Adrenal gland (tissue), 12 donors: ENCODE results near the gene CACNG1. TPM values are rescaled to one million over a fixed set of nuclear protein-coding genes. Genes with fewer than 3 reads are reported as not detected.
A peak's percentile ranks its signal among the peaks of the same experiment; 100 is the strongest.

Source experiments
- DNase-seq, 7 donors: peaks; one replicate each; pipeline ENCODE4 v3.0.0-alpha.2; 2019 to 2020
- H3K27ac ChIP-seq, 5 donors: fragments of 200-600 bp; sonication (generic) in 4 of 5; 1 replicate in 3 of 5; 2 replicates in 2 of 5; pipeline versions ENCODE4 v1.5.1 to v1.8.0; 2016 to 2020; ENCODE audit warnings: mild to moderate bottlenecking in 1 of 5
- H3K27me3 ChIP-seq: fragments of 200-600 bp; 2 replicates; pipeline ENCODE4 v1.8.0; 2021
- H3K36me3 ChIP-seq, 2 donors: fragments of 200-600 bp; replicated peaks in 1 of 2; 1 replicate in 1 of 2; 2 replicates in 1 of 2; pipeline versions ENCODE4 v1.5.1 to v1.8.0; 2018 to 2022
- H3K4me1 ChIP-seq, 2 donors: fragments of 200-600 bp; replicated peaks in 1 of 2; 1 replicate in 1 of 2; 2 replicates in 1 of 2; pipeline versions ENCODE4 v1.5.1 to v1.8.0; 2018 to 2021
- H3K4me3 ChIP-seq, 4 donors: fragments of 200-600 bp; sonication (generic) in 3 of 4; one replicate each; pipeline ENCODE4 v1.5.1; 2016 to 2018
- H3K9me3 ChIP-seq, 3 donors: fragments of 200-600 bp; sonication (generic) in 1 of 3; replicated peaks in 1 of 3; 1 replicate in 2 of 3; 2 replicates in 1 of 3; pipeline versions ENCODE4 v1.5.1 to v1.8.0; 2016 to 2021
- CTCF ChIP-seq, 6 experiments: fragments of 450-650 bp in 4 of 6; fragments of 200-600 bp in 2 of 6; sonication (generic) in 1 of 6; IDR thresholded peaks; 1 replicate in 5 of 6; 2 replicates in 1 of 6; pipeline versions ENCODE4 v1.5.1 to v1.8.0; 2016 to 2021; ENCODE audit warnings: antibody characterized with exemption in 6 of 6, mild to moderate bottlenecking in 2 of 6, moderate library complexity in 1 of 6
- POLR2A ChIP-seq, 2 donors: fragments of 450-650 bp; IDR thresholded peaks; one replicate each; pipeline ENCODE4 v1.6.1; 2017; ENCODE audit warnings: antibody characterized with exemption in 2 of 2, mild to moderate bottlenecking in 2 of 2, moderate library complexity in 1 of 2
- WGBS, 4 donors: extraction: QIAGEN DNeasy Blood & Tissue Kit in 2 of 4; methylation state at CpG; one replicate each; pipeline versions ENCODE4 v1.1.5 to v1.1.7; 2013 to 2017; 5-methylcytosine and 5-hydroxymethylcytosine counted together
- intact Hi-C, 2 donors: fragments of 100-400 bp; cut with DNase I; formaldehyde crosslinking; loops; one replicate each; pipeline versions ENCODE4 v1.14.1 to v1.15.0; 2022 to 2023
- polyA plus RNA-seq, 3 donors: library from polyadenylated mRNA; stranded (reverse); fragments of 200-250 nt in 2 of 3; fragments of 350-450 nt in 1 of 3; fragmentation: Illumina TruSeq in 1 of 3; extraction: RNeasy Lipid Tissue Mini Kit (QIAGEN cat#74804) in 1 of 3; gene quantifications; one replicate each; pipeline ENCODE4 v1.2.3, GENCODE V29; 2013 to 2014
- total RNA-seq, 9 donors: library from RNA; depleted of rRNA in 4 of 9; stranded (reverse); fragments of >200 nt in 4 of 9; fragments of 120-200 nt in 1 of 9; fragmentation: NEBNext Ultra II Directional in 1 of 9; extraction: Animal tissue kit (Norgen Biotek cat#: 25700) in 1 of 9; gene quantifications; one replicate each; pipeline versions ENCODE4 v1.1.0 to v1.2.4, GENCODE V29; 2013 to 2023
- donor health status: healthy with polysubstance abuse.
- donor health status: Bipolar disorder and iron deficiency.
- donor health status: DM: yes; HTN: yes; CAD: no.
- donor health status: DM: no; HTN: no; CAD: no.
- donor health status: DM: no; HTN: no; CAD: no.
- donor health status: DM: yes; HTN: yes; CAD: no.

Gene CACNG1
- total and polyA plus RNA-seq, 12 donors = 0.28 to 5.9 (median 1.2) TPM; not detected in 2

GRCh38 chr17:67078292-67078691 lies 33.9 kb downstream of the CACNG1 start:
- Histone ChIP-seq H3K9me3 (no peaks in the 10 kb centered on the region), H3K27ac (peak overlapping the region in 1 of 5 donors; percentile 6), H3K4me3 (no peak overlapping the region), H3K4me1 (peaks cover 0 to 9% of the 10 kb centered on the region in 2 donors), H3K27me3 (no peaks in the 10 kb centered on the region), H3K36me3 (peaks cover 0 to 9% of the 10 kb centered on the region in 2 donors)
- intact Hi-C loops = no loop called here
- TF ChIP-seq POLR2A (IDR thresholded peaks at IDR 0.05) (no peak), CTCF (IDR thresholded peaks at IDR 0.05) (no peak)
- peak in 1 of 7 donors; percentile 6 for DNase-seq
- WGBS, 4 donors = 88 to 93% (median 90%) methylated on average over 10 to 11 of the region's 11 CpGs

- no peak for DNase-seq
- no peak overlapping the region for H3K27ac ChIP-seq
- TF ChIP-seq CTCF (IDR thresholded peaks at IDR 0.05) = no peak
- no peak for TF ChIP-seq POLR2A (IDR thresholded peaks at IDR 0.05)
- WGBS, 4 donors = 83 to 95% (median 94%) methylated on average over 2 of the region's 2 CpGs
- H3K4me1 ChIP-seq = peaks cover 0 to 9% of the 10 kb centered on the region in 2 donors
- no peak overlapping the region for H3K4me3 ChIP-seq
- intact Hi-C loops = no loop called here
- no peaks in the 10 kb centered on the region for H3K9me3 ChIP-seq
- H3K36me3 ChIP-seq = peaks cover 0 to 9% of the 10 kb centered on the region in 2 donors
- H3K27me3 ChIP-seq = no peaks in the 10 kb centered on the region
Observed at GRCh38 chr17:67079491-67079890, 35.1 kb downstream of the CACNG1 start.

- Histone ChIP-seq H3K27ac (no peak overlapping the region), H3K4me1 (peaks cover 0 to 9% of the 10 kb centered on the region in 2 donors), H3K27me3 (no peaks in the 10 kb centered on the region), H3K9me3 (no peaks in the 10 kb centered on the region), H3K4me3 (no peak overlapping the region), H3K36me3 (peaks cover 0 to 10% of the 10 kb centered on the region in 2 donors)
- WGBS, 4 donors = 87 to 93% (median 90%) methylated on average over 2 of the region's 2 CpGs
- intact Hi-C loops = no loop called here
- no peak for DNase-seq
- no peak for TF ChIP-seq POLR2A (IDR thresholded peaks at IDR 0.05)
- TF ChIP-seq CTCF (IDR thresholded peaks at IDR 0.05) = no peak
Observed at GRCh38 chr17:67080804-67081203, 36.5 kb downstream of the CACNG1 start.

DNA sequence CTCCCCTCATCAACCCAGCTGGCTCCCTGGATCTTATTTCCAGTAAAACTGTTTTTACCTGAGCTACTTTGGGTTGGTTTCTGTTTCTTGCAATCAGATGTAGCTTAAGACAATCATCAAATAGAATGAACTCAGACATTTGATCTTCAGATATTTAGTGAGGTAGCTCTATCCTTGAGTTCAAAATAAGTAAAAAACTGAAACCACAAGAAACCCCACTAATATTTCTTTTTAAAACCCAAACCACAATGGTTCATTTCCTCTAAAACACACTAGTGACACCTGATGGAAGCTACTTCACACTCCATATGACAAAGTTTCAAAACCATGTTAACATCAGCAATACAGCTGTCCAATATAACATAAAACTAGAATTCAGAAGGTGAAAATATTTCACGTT lies 37.8 kb downstream of the CACNG1 start:
- no peak for TF ChIP-seq CTCF (IDR thresholded peaks at IDR 0.05)
- TF ChIP-seq POLR2A (IDR thresholded peaks at IDR 0.05) = no peak
- peaks cover 0 to 12% of the 10 kb centered on the region in 2 donors for H3K36me3 ChIP-seq

More for the DNA sequence above, 37.8 kb downstream of the CACNG1 start:
- no peak overlapping the region for H3K27ac ChIP-seq
- DNase-seq = no peak
- intact Hi-C loops = no loop called here
- H3K27me3 ChIP-seq = no peaks in the 10 kb centered on the region
- H3K9me3 ChIP-seq = no peaks in the 10 kb centered on the region
- 60 to 73% (median 66%) methylated on average over 1 of the region's 1 CpG for WGBS, 4 donors
- peaks cover 0 to 9% of the 10 kb centered on the region in 2 donors for H3K4me1 ChIP-seq
- H3K4me3 ChIP-seq = no peak overlapping the region
